Measurements from ENCODE around the gene USB1. TPM values are rescaled to one million over a fixed set of nuclear protein-coding genes. Genes with fewer than 3 reads are reported as not detected.
A peak's percentile ranks its signal among the peaks of the same experiment; 100 is the strongest.

The USB1 gene
- total and polyA plus RNA-seq, 2 experiments from 2014 or later: 79.6 to 118 TPM

GRCh38 chr16:58047557-58048348, 46.5 kb downstream of the USB1 start:
- 0 out of 2 replicates have a peak, but pooled peaks cover 2% of the 10 kb centered on the region for H3F3A ChIP-seq (replicated peaks; ENCODE audit: low read depth)
- no peaks in the 10 kb centered on the region for H3K27me3 ChIP-seq (ENCODE audit: insufficient read depth)
- H3K9me2 ChIP-seq (ENCODE audit: insufficient read depth): no peaks in the 10 kb centered on the region
- Mint-ChIP-seq H3K9me3 (peaks cover 9% of the 10 kb centered on the region; the same call in 2 of the 3 replicates), H3K27ac (0 out of 2 replicates have a peak overlapping the region, but pooled peaks have one; percentile 23), H3K27me3 (ENCODE audit: insufficient read depth, low read depth, poor library complexity) (peaks cover 13% of the 10 kb centered on the region), H3K4me1 (peaks cover 16% of the 10 kb centered on the region), H3K36me3 (ENCODE audit: low read depth) (peaks cover 15% of the 10 kb centered on the region; the same call in 2 of the 3 replicates), H3K4me3 (no peak overlapping the region; the same call in 2 of the 3 replicates)
- TF ChIP-seq ZNF331 (CRISPR knock-in tag; IDR thresholded peaks at IDR 0.05; ENCODE audit: low read depth) (no peak), POLR2AphosphoS5 (IDR thresholded peaks at IDR 0.05; ENCODE audit: low read depth) (no peak), STAT1 (IDR thresholded peaks at IDR 0.05; ENCODE audit: unreplicated experiment) (no peak), EZH2 (IDR thresholded peaks at IDR 0.05; ENCODE audit: low read depth, unreplicated experiment) (no peak), ZNF114 (CRISPR knock-in tag; IDR thresholded peaks at IDR 0.05) (no peak), JUNB (IDR thresholded peaks at IDR 0.05; ENCODE audit: unreplicated experiment) (no peak), CTCF (conservative IDR thresholded peaks at IDR 0.05; ENCODE audit: low read depth in 2 of 2) (peak in 1 of 2 experiments; percentile 45; a peak in 2 of 4 replicates)
- H3K79me2 ChIP-seq (replicated peaks; ENCODE audit: insufficient read depth): no peaks in the 10 kb centered on the region
- no peaks in the 10 kb centered on the region for H4K20me1 ChIP-seq (replicated peaks; ENCODE audit: insufficient read depth)
- ATAC-seq (peak; percentile 69), DNase-seq (ENCODE audit: low spot score) (peak; percentile 43)
- no peaks in the 10 kb centered on the region for H3K36me3 ChIP-seq (ENCODE audit: insufficient read depth)
- H3K4me2 ChIP-seq: no peak overlapping the region
- H3K4me1 ChIP-seq (ENCODE audit: insufficient read depth): peaks cover 15% of the 10 kb centered on the region
- H3K4me3 ChIP-seq: no peak overlapping the region
- H3K27ac ChIP-seq (ENCODE audit: low read depth): peak overlapping the region; percentile 55; the same call in 1 of the 2 replicates
- no peak overlapping the region for H2AFZ ChIP-seq

- ATAC-seq: no peak
- TF ChIP-seq ZNF331 (CRISPR knock-in tag; IDR thresholded peaks at IDR 0.05; ENCODE audit: low read depth) (no peak), NANOG (IDR thresholded peaks at IDR 0.05; ENCODE audit: borderline replicate concordance) (no peak), ZNF114 (CRISPR knock-in tag; IDR thresholded peaks at IDR 0.05) (no peak), POLR2AphosphoS5 (IDR thresholded peaks at IDR 0.05; ENCODE audit: low read depth) (no peak), CTCF (conservative IDR thresholded peaks at IDR 0.05; ENCODE audit: low read depth in 2 of 2) (no peak), STAT1 (IDR thresholded peaks at IDR 0.05; ENCODE audit: unreplicated experiment) (no peak), EZH2 (IDR thresholded peaks at IDR 0.05; ENCODE audit: low read depth, unreplicated experiment) (no peak), EZH2phosphoT487 (IDR thresholded peaks at IDR 0.05; ENCODE audit: unreplicated experiment) (no peak), REST (IDR thresholded peaks at IDR 0.05; ENCODE audit: unreplicated experiment) (no peak), CREB1 (CRISPR knock-in tag; IDR thresholded peaks at IDR 0.05; ENCODE audit: low read depth) (no peak), JUNB (IDR thresholded peaks at IDR 0.05; ENCODE audit: unreplicated experiment) (no peak)
- TF ChIP-seq, protein P1, sequence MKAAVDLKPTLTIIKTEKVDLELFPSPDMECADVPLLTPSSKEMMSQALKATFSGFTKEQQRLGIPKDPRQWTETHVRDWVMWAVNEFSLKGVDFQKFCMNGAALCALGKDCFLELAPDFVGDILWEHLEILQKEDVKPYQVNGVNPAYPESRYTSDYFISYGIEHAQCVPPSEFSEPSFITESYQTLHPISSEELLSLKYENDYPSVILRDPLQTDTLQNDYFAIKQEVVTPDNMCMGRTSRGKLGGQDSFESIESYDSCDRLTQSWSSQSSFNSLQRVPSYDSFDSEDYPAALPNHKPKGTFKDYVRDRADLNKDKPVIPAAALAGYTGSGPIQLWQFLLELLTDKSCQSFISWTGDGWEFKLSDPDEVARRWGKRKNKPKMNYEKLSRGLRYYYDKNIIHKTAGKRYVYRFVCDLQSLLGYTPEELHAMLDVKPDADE (IDR thresholded peaks at IDR 0.05): no peak
These were observed 47.5 kb downstream of the USB1 start for GRCh38 chr16:58048494-58049231.

More at GRCh38 chr16:58048494-58049231, 47.5 kb downstream of the USB1 start:
- H3K4me1 ChIP-seq (ENCODE audit: insufficient read depth): peaks cover 15% of the 10 kb centered on the region
- no peak overlapping the region for H3K4me2 ChIP-seq
- H3K4me3 ChIP-seq: no peak overlapping the region
- Mint-ChIP-seq H3K9me3 (peaks cover 9% of the 10 kb centered on the region; the same call in 2 of the 3 replicates), H3K36me3 (ENCODE audit: low read depth) (peaks cover 8% of the 10 kb centered on the region; the same call in 1 of the 3 replicates), H3K27ac (peak overlapping the region; percentile 72; the same call in 1 of the 2 replicates), H3K27me3 (ENCODE audit: insufficient read depth, low read depth, poor library complexity) (peaks cover 13% of the 10 kb centered on the region), H3K4me1 (peaks cover 16% of the 10 kb centered on the region), H3K4me3 (no peak overlapping the region; the same call in 2 of the 3 replicates)
- H3K79me2 ChIP-seq (replicated peaks; ENCODE audit: insufficient read depth): no peaks in the 10 kb centered on the region
- no peak for DNase-seq (ENCODE audit: low spot score)
- H2AFZ ChIP-seq: no peak overlapping the region
- H3K27ac ChIP-seq (ENCODE audit: low read depth): no peak overlapping the region
- H3K27me3 ChIP-seq (ENCODE audit: insufficient read depth): no peaks in the 10 kb centered on the region
- H3F3A ChIP-seq (replicated peaks; ENCODE audit: low read depth): 0 out of 2 replicates have a peak, but pooled peaks cover 2% of the 10 kb centered on the region
- no peaks in the 10 kb centered on the region for H4K20me1 ChIP-seq (replicated peaks; ENCODE audit: insufficient read depth)
- no peaks in the 10 kb centered on the region for H3K36me3 ChIP-seq (ENCODE audit: insufficient read depth)
- no peaks in the 10 kb centered on the region for H3K9me2 ChIP-seq (ENCODE audit: insufficient read depth)

Measured in GM23338 (cell line).